H1 (cell line): ENCODE results near the gene WFIKKN1. TPM values are rescaled to one million over a fixed set of nuclear protein-coding genes. Genes with fewer than 3 reads are reported as not detected.

Source experiments
- KDM5A ChIP-seq: fragments of 200-600 bp; IDR thresholded peaks from 2 replicates; pipeline ENCODE4 v1.7.1; 2012; ENCODE audit warnings: mild to moderate bottlenecking, low read length, inconsistent platforms, mixed read lengths
- polyA plus RNA-seq, 7 experiments: library from polyadenylated mRNA; depleted of rRNA in 3 of 7; stranded (reverse) in 5 of 7; unstranded in 2 of 7; fragments of >200 nt in 5 of 7; fragments of 200-250 nt in 2 of 7; gene quantifications; 1 replicate in 5 of 7; 2 replicates in 1 of 7; 4 replicates in 1 of 7; pipeline versions ENCODE4 v1.2.1 to v1.2.3, GENCODE V29; 2011 to 2013; ENCODE audit warnings: missing spikeins in 2 of 7, mixed read lengths in 2 of 7
- total RNA-seq: library from RNA; stranded (reverse); fragmentation: NEBNext Ultra II Directional; extraction: Animal tissue kit (Norgen Biotek cat#: 25700); gene quantifications from 2 replicates; pipeline ENCODE4 v1.2.1, GENCODE V29; 2021
- TF ChIP-seq, protein P1 (sequence below), 3 experiments: IDR thresholded peaks; 1 replicate in 2 of 3; 2 replicates in 1 of 3; pipeline versions ENCODE4 v1.5.1 to v1.6.1; 2011; ENCODE audit warnings: low read length in 3 of 3, mild to moderate bottlenecking in 3 of 3, inconsistent platforms in 2 of 3, low read depth in 1 of 3, moderate library complexity in 1 of 3; ENCODE audit not compliant: insufficient read depth in 1 of 3; ENCODE audit errors: control extremely low read depth in 1 of 3
- TF ChIP-seq, protein P2 (sequence below): fragments of 300-600 bp; sonication (generic); IDR thresholded peaks from 2 replicates; pipeline ENCODE4 v1.7.1; 2012; ENCODE audit warnings: low read length, moderate library complexity, mild to moderate bottlenecking, inconsistent platforms; ENCODE audit not compliant: insufficient replicate concordance
- TF ChIP-seq, protein P3 (sequence below): IDR thresholded peaks from 2 replicates; pipeline ENCODE4 v1.6.1; 2011; ENCODE audit warnings: low read length, improper control_type of control experiment

The WFIKKN1 gene
- total and polyA plus RNA-seq, 2 of the 8 experiments (the other 6 are each of a cell fraction or from before 2014, with no cell fraction given) = 11.4 to 15.8 TPM

DNA sequence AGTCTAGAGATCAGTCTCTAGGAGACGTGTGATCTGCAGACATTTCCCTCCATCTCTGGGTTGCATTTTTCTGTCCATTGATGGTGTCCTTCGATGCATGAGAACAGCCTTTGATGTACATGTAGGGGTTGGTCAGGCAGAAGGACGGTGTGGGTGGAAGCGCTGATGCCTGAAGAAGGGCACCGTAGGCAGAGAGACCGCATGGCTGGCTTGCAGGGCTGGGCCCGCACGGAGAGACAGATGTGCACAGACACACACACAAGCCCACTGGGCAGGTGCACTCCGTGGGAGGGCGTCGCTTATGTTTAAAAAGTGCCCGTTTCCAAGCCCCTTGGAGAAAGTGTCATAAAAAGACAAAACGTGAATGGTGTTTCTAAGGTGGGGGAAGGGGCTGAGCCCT lies 15.7 kb upstream of the WFIKKN1 start (continued):
- TF ChIP-seq, protein P1, sequence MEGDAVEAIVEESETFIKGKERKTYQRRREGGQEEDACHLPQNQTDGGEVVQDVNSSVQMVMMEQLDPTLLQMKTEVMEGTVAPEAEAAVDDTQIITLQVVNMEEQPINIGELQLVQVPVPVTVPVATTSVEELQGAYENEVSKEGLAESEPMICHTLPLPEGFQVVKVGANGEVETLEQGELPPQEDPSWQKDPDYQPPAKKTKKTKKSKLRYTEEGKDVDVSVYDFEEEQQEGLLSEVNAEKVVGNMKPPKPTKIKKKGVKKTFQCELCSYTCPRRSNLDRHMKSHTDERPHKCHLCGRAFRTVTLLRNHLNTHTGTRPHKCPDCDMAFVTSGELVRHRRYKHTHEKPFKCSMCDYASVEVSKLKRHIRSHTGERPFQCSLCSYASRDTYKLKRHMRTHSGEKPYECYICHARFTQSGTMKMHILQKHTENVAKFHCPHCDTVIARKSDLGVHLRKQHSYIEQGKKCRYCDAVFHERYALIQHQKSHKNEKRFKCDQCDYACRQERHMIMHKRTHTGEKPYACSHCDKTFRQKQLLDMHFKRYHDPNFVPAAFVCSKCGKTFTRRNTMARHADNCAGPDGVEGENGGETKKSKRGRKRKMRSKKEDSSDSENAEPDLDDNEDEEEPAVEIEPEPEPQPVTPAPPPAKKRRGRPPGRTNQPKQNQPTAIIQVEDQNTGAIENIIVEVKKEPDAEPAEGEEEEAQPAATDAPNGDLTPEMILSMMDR (IDR thresholded peaks at IDR 0.05; ENCODE audit: control extremely low read depth in 1 of 3, insufficient read depth in 1 of 3, low read depth in 1 of 3, low read length in 3 of 3) = no peak
- TF ChIP-seq, protein P2, sequence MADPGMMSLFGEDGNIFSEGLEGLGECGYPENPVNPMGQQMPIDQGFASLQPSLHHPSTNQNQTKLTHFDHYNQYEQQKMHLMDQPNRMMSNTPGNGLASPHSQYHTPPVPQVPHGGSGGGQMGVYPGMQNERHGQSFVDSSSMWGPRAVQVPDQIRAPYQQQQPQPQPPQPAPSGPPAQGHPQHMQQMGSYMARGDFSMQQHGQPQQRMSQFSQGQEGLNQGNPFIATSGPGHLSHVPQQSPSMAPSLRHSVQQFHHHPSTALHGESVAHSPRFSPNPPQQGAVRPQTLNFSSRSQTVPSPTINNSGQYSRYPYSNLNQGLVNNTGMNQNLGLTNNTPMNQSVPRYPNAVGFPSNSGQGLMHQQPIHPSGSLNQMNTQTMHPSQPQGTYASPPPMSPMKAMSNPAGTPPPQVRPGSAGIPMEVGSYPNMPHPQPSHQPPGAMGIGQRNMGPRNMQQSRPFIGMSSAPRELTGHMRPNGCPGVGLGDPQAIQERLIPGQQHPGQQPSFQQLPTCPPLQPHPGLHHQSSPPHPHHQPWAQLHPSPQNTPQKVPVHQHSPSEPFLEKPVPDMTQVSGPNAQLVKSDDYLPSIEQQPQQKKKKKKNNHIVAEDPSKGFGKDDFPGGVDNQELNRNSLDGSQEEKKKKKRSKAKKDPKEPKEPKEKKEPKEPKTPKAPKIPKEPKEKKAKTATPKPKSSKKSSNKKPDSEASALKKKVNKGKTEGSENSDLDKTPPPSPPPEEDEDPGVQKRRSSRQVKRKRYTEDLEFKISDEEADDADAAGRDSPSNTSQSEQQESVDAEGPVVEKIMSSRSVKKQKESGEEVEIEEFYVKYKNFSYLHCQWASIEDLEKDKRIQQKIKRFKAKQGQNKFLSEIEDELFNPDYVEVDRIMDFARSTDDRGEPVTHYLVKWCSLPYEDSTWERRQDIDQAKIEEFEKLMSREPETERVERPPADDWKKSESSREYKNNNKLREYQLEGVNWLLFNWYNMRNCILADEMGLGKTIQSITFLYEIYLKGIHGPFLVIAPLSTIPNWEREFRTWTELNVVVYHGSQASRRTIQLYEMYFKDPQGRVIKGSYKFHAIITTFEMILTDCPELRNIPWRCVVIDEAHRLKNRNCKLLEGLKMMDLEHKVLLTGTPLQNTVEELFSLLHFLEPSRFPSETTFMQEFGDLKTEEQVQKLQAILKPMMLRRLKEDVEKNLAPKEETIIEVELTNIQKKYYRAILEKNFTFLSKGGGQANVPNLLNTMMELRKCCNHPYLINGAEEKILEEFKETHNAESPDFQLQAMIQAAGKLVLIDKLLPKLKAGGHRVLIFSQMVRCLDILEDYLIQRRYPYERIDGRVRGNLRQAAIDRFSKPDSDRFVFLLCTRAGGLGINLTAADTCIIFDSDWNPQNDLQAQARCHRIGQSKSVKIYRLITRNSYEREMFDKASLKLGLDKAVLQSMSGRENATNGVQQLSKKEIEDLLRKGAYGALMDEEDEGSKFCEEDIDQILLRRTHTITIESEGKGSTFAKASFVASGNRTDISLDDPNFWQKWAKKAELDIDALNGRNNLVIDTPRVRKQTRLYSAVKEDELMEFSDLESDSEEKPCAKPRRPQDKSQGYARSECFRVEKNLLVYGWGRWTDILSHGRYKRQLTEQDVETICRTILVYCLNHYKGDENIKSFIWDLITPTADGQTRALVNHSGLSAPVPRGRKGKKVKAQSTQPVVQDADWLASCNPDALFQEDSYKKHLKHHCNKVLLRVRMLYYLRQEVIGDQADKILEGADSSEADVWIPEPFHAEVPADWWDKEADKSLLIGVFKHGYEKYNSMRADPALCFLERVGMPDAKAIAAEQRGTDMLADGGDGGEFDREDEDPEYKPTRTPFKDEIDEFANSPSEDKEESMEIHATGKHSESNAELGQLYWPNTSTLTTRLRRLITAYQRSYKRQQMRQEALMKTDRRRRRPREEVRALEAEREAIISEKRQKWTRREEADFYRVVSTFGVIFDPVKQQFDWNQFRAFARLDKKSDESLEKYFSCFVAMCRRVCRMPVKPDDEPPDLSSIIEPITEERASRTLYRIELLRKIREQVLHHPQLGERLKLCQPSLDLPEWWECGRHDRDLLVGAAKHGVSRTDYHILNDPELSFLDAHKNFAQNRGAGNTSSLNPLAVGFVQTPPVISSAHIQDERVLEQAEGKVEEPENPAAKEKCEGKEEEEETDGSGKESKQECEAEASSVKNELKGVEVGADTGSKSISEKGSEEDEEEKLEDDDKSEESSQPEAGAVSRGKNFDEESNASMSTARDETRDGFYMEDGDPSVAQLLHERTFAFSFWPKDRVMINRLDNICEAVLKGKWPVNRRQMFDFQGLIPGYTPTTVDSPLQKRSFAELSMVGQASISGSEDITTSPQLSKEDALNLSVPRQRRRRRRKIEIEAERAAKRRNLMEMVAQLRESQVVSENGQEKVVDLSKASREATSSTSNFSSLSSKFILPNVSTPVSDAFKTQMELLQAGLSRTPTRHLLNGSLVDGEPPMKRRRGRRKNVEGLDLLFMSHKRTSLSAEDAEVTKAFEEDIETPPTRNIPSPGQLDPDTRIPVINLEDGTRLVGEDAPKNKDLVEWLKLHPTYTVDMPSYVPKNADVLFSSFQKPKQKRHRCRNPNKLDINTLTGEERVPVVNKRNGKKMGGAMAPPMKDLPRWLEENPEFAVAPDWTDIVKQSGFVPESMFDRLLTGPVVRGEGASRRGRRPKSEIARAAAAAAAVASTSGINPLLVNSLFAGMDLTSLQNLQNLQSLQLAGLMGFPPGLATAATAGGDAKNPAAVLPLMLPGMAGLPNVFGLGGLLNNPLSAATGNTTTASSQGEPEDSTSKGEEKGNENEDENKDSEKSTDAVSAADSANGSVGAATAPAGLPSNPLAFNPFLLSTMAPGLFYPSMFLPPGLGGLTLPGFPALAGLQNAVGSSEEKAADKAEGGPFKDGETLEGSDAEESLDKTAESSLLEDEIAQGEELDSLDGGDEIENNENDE = no peak
- no peak for TF ChIP-seq KDM5A
- TF ChIP-seq, protein P3, sequence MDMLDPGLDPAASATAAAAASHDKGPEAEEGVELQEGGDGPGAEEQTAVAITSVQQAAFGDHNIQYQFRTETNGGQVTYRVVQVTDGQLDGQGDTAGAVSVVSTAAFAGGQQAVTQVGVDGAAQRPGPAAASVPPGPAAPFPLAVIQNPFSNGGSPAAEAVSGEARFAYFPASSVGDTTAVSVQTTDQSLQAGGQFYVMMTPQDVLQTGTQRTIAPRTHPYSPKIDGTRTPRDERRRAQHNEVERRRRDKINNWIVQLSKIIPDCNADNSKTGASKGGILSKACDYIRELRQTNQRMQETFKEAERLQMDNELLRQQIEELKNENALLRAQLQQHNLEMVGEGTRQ = no peak
